ENCODE results near the gene ARHGEF2. TPM values are rescaled to one million over a fixed set of nuclear protein-coding genes. Genes with fewer than 3 reads are reported as not detected.
A peak's percentile ranks its signal among the peaks of the same experiment; 100 is the strongest.

ARHGEF2 gene
- total and polyA plus RNA-seq, 5 donors from 2014 or later: 16.1 to 108 (median 16.4) TPM

- Histone ChIP-seq H3K4me3 (ENCODE audit: low read depth, low read length) (peak overlapping the region; percentile 61), H3K9me3 (ENCODE audit: control insufficient read depth in 2 of 2, low read length in 2 of 2) (no peaks in the 10 kb centered on the region), H3K27me3 (ENCODE audit: control insufficient read depth, insufficient read depth, low read length) (no peaks in the 10 kb centered on the region), H3K27ac (ENCODE audit: insufficient read depth, low read length, poor library complexity, severe bottlenecking) (peak overlapping the region; percentile 87), H3K36me3 (ENCODE audit: control insufficient read depth, insufficient read depth, low read length) (peaks cover 42% of the 10 kb centered on the region), H3K4me1 (ENCODE audit: control insufficient read depth, insufficient read depth, low read length, poor library complexity, severe bottlenecking) (peaks cover 33% of the 10 kb centered on the region)
- DNase-seq (no peak), ATAC-seq (ENCODE audit: low read depth in 2 of 2) (no peak)
- H3K4me3 Mint-ChIP-seq: peak overlapping the region in 3 of 4 donors; percentile 63 to 83 (median 69)
- peaks cover 11 to 51% (median 28%) of the 10 kb centered on the region in 4 donors for H3K4me1 Mint-ChIP-seq
- peaks cover 14% of the 10 kb centered on the region for H3K36me3 Mint-ChIP-seq
- H3K9me3 Mint-ChIP-seq: no peaks in the 10 kb centered on the region
- H3K27ac Mint-ChIP-seq: peak overlapping the region; percentile 93 to 97 (median 94)
- H3K27me3 Mint-ChIP-seq: no peaks in the 10 kb centered on the region
Measured at GRCh38 chr1:155946633-155947219, 31.6 kb downstream of the ARHGEF2 start.

- DNase-seq (no peak), ATAC-seq (ENCODE audit: low read depth in 2 of 2) (no peak)
- Histone ChIP-seq H3K27me3 (ENCODE audit: control insufficient read depth, insufficient read depth, low read length) (no peaks in the 10 kb centered on the region), H3K9me3 (ENCODE audit: control insufficient read depth in 2 of 2, low read length in 2 of 2) (no peaks in the 10 kb centered on the region), H3K36me3 (ENCODE audit: control insufficient read depth, insufficient read depth, low read length) (peaks cover 21% of the 10 kb centered on the region), H3K27ac (ENCODE audit: insufficient read depth, low read length, poor library complexity, severe bottlenecking) (peak overlapping the region; percentile 87), H3K4me1 (ENCODE audit: control insufficient read depth, insufficient read depth, low read length, poor library complexity, severe bottlenecking) (peaks cover 53% of the 10 kb centered on the region), H3K4me3 (ENCODE audit: low read depth, low read length) (no peak overlapping the region)
- Mint-ChIP-seq H3K9me3 (no peaks in the 10 kb centered on the region), H3K4me1 (peaks cover 17 to 68% (median 43%) of the 10 kb centered on the region in 4 donors), H3K27ac (peak overlapping the region; percentile 84 to 93 (median 93)), H3K4me3 (peak overlapping the region in 1 of 4 donors; percentile 60), H3K27me3 (no peaks in the 10 kb centered on the region), H3K36me3 (peaks cover 9% of the 10 kb centered on the region)
Measured at GRCh38 chr1:155944444-155944799, 33.9 kb downstream of the ARHGEF2 start.

- Mint-ChIP-seq H3K9me3 (no peaks in the 10 kb centered on the region), H3K27ac (no peak overlapping the region), H3K4me3 (peak overlapping the region in 1 of 4 donors; percentile 44), H3K27me3 (no peaks in the 10 kb centered on the region), H3K4me1 (peaks cover 23 to 73% (median 50%) of the 10 kb centered on the region in 4 donors), H3K36me3 (peaks cover 9% of the 10 kb centered on the region)
- Histone ChIP-seq H3K9me3 (ENCODE audit: control insufficient read depth in 2 of 2, low read length in 2 of 2) (no peaks in the 10 kb centered on the region), H3K27me3 (ENCODE audit: control insufficient read depth, insufficient read depth, low read length) (no peaks in the 10 kb centered on the region), H3K4me1 (ENCODE audit: control insufficient read depth, insufficient read depth, low read length, poor library complexity, severe bottlenecking) (peaks cover 52% of the 10 kb centered on the region), H3K4me3 (ENCODE audit: low read depth, low read length) (no peak overlapping the region), H3K36me3 (ENCODE audit: control insufficient read depth, insufficient read depth, low read length) (peaks cover 10% of the 10 kb centered on the region), H3K27ac (ENCODE audit: insufficient read depth, low read length, poor library complexity, severe bottlenecking) (no peak overlapping the region)
- no peak for ATAC-seq (ENCODE audit: low read depth in 2 of 2)
- no peak for DNase-seq
Measured at GRCh38 chr1:155942578-155943141, 35.7 kb downstream of the ARHGEF2 start.

DNA sequence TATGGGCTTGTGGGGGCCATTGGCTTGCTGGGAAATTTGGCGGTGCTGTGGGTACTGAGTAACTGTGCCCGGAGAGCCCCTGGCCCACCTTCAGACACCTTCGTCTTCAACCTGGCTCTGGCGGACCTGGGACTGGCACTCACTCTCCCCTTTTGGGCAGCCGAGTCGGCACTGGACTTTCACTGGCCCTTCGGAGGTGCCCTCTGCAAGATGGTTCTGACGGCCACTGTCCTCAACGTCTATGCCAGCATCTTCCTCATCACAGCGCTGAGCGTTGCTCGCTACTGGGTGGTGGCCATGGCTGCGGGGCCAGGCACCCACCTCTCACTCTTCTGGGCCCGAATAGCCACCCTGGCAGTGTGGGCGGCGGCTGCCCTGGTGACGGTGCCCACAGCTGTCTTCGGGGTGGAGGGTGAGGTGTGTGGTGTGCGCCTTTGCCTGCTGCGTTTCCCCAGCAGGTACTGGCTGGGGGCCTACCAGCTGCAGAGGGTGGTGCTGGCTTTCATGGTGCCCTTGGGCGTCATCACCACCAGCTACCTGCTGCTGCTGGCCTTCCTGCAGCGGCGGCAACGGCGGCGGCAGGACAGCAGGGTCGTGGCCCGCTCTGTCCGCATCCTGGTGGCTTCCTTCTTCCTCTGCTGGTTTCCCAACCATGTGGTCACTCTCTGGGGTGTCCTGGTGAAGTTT, 36.4 kb downstream of the ARHGEF2 start:
- DNase-seq (no peak), ATAC-seq (ENCODE audit: low read depth in 2 of 2) (no peak)
- peak overlapping the region in 2 of 3 donors; percentile 20 to 32 for H3K27ac Mint-ChIP-seq
- no peak overlapping the region for H3K4me3 ChIP-seq (ENCODE audit: low read depth, low read length)
- H3K36me3 Mint-ChIP-seq: peaks cover 9% of the 10 kb centered on the region
- no peak overlapping the region for H3K27ac ChIP-seq (ENCODE audit: insufficient read depth, low read length, poor library complexity, severe bottlenecking)
- H3K4me3 Mint-ChIP-seq: peak overlapping the region in 1 of 4 donors; percentile 46
- peaks cover 20 to 68% (median 47%) of the 10 kb centered on the region in 4 donors for H3K4me1 Mint-ChIP-seq
- peaks cover 4% of the 10 kb centered on the region for H3K36me3 ChIP-seq (ENCODE audit: control insufficient read depth, insufficient read depth, low read length)
- no peaks in the 10 kb centered on the region for H3K27me3 Mint-ChIP-seq
- H3K9me3 ChIP-seq (ENCODE audit: control insufficient read depth in 2 of 2, low read length in 2 of 2): no peaks in the 10 kb centered on the region
- H3K27me3 ChIP-seq (ENCODE audit: control insufficient read depth, insufficient read depth, low read length): no peaks in the 10 kb centered on the region
- H3K4me1 ChIP-seq (ENCODE audit: control insufficient read depth, insufficient read depth, low read length, poor library complexity, severe bottlenecking): peaks cover 46% of the 10 kb centered on the region
- H3K9me3 Mint-ChIP-seq: no peaks in the 10 kb centered on the region

- H3K9me3 ChIP-seq (ENCODE audit: control insufficient read depth in 2 of 2, low read length in 2 of 2): no peaks in the 10 kb centered on the region
- Mint-ChIP-seq H3K36me3 (peaks cover 6% of the 10 kb centered on the region), H3K4me1 (peaks cover 15 to 60% (median 39%) of the 10 kb centered on the region in 4 donors), H3K9me3 (no peaks in the 10 kb centered on the region), H3K4me3 (peak within 1 kb of the TSS; percentile 38 to 48 (median 46)), H3K27me3 (no peaks in the 10 kb centered on the region), H3K27ac (peak within 1 kb of the TSS; percentile 72 to 90 (median 86))
- H3K27ac ChIP-seq (ENCODE audit: insufficient read depth, low read length, poor library complexity, severe bottlenecking): peak within 1 kb of the TSS; percentile 36
- H3K36me3 ChIP-seq (ENCODE audit: control insufficient read depth, insufficient read depth, low read length): no peaks in the 10 kb centered on the region
- H3K4me1 ChIP-seq (ENCODE audit: control insufficient read depth, insufficient read depth, low read length, poor library complexity, severe bottlenecking): peaks cover 38% of the 10 kb centered on the region
- DNase-seq (no peak), ATAC-seq (ENCODE audit: low read depth in 2 of 2) (no peak)
- H3K4me3 ChIP-seq (ENCODE audit: low read depth, low read length): no peak within 1 kb of the TSS
- H3K27me3 ChIP-seq (ENCODE audit: control insufficient read depth, insufficient read depth, low read length): no peaks in the 10 kb centered on the region
Measured at GRCh38 chr1:155940993-155941844, 37.1 kb downstream of the ARHGEF2 start, which contains the start of gene RXFP4. Gene RXFP4 (plus strand): TSS chr1:155941638. CDS start chr1:155941710, 72 bp downstream.

DNA sequence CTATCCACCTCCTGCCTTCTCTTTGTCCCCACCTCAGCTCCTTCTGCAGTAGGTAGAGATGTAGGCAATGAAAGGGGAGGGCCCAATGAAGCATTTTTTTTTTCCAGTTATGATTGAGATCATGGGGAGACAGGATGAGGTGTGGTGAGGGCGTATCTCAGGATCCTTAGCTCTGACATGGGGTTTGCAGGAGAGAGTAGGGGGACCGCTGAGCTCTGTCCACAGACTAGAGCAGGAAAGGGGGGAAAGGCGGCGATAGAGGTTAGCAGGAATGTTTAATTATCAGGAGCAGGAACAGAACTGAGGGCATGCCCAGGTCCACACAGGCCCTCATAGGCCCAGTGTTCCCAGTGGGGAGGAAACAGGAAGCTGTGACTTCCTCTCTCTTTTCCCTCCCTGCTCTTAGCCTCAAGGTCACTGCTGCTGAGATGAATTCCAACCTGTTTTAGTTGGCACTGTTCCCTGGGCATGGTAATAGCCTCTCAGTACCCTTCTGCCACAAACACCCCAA, 37.8 kb downstream of the ARHGEF2 start:
- H3K4me1 Mint-ChIP-seq: peaks cover 12 to 53% (median 36%) of the 10 kb centered on the region in 4 donors

GRCh38 chr1:155938220-155938627, 40.1 kb downstream of the ARHGEF2 start:
- Mint-ChIP-seq H3K4me3 (peak overlapping the region in 3 of 4 donors; percentile 44 to 56 (median 55)), H3K27ac (peak overlapping the region in 2 of 3 donors; percentile 33 to 68), H3K36me3 (no peaks in the 10 kb centered on the region), H3K4me1 (peaks cover 12 to 36% (median 25%) of the 10 kb centered on the region in 4 donors), H3K27me3 (no peaks in the 10 kb centered on the region), H3K9me3 (no peaks in the 10 kb centered on the region)
- Histone ChIP-seq H3K4me1 (ENCODE audit: control insufficient read depth, insufficient read depth, low read length, poor library complexity, severe bottlenecking) (peaks cover 34% of the 10 kb centered on the region), H3K4me3 (ENCODE audit: low read depth, low read length) (no peak overlapping the region), H3K9me3 (ENCODE audit: control insufficient read depth in 2 of 2, low read length in 2 of 2) (no peaks in the 10 kb centered on the region), H3K27ac (ENCODE audit: insufficient read depth, low read length, poor library complexity, severe bottlenecking) (no peak overlapping the region), H3K27me3 (ENCODE audit: control insufficient read depth, insufficient read depth, low read length) (no peaks in the 10 kb centered on the region), H3K36me3 (ENCODE audit: control insufficient read depth, insufficient read depth, low read length) (no peaks in the 10 kb centered on the region)
- DNase-seq (peak in 2 of 3 donors; percentile 55 to 76), ATAC-seq (ENCODE audit: low read depth in 2 of 2) (no peak)

More for the DNA sequence above, 37.8 kb downstream of the ARHGEF2 start:
- no peak for DNase-seq
- H3K36me3 ChIP-seq (ENCODE audit: control insufficient read depth, insufficient read depth, low read length): no peaks in the 10 kb centered on the region
- H3K4me3 ChIP-seq (ENCODE audit: low read depth, low read length): no peak overlapping the region
- H3K27ac ChIP-seq (ENCODE audit: insufficient read depth, low read length, poor library complexity, severe bottlenecking): peak overlapping the region; percentile 36
- H3K27me3 ChIP-seq (ENCODE audit: control insufficient read depth, insufficient read depth, low read length): no peaks in the 10 kb centered on the region
- Mint-ChIP-seq H3K27me3 (no peaks in the 10 kb centered on the region), H3K27ac (peak overlapping the region; percentile 72 to 90 (median 86)), H3K36me3 (peaks cover 3% of the 10 kb centered on the region), H3K4me3 (peak overlapping the region in 3 of 4 donors; percentile 38 to 48 (median 46)), H3K9me3 (no peaks in the 10 kb centered on the region)
- no peaks in the 10 kb centered on the region for H3K9me3 ChIP-seq (ENCODE audit: control insufficient read depth in 2 of 2, low read length in 2 of 2)
- ATAC-seq (ENCODE audit: low read depth in 2 of 2): peak in 1 of 2 donors; percentile 28
- H3K4me1 ChIP-seq (ENCODE audit: control insufficient read depth, insufficient read depth, low read length, poor library complexity, severe bottlenecking): peaks cover 31% of the 10 kb centered on the region

Measured in CD4-positive, CD25-positive, alpha-beta regulatory T cell (primary cell).